ENCODE results near the gene CTSS. TPM values are rescaled to one million over a fixed set of nuclear protein-coding genes. Genes with fewer than 3 reads are reported as not detected.

The CTSS gene
- total and polyA plus RNA-seq, 2 donors (not counting 3 experiments of a cell fraction or from before 2014, with no cell fraction given) = 4.0 to 11.1 TPM

- FAIRE-seq (no peak), DNase-seq (ENCODE audit: low read depth, low spot score) (no peak)
- no peak overlapping the region for H3K4me3 ChIP-seq (replicated peaks in 1 of 3; ENCODE audit: insufficient read depth in 1 of 3, low read depth in 1 of 3, low read length in 3 of 3)
- TF ChIP-seq MAX (IDR thresholded peaks at IDR 0.05; ENCODE audit: insufficient read depth, insufficient read length) (no peak), POLR2AphosphoS5 (IDR thresholded peaks at IDR 0.05; ENCODE audit: insufficient read depth, low read depth, low read length) (no peak), EZH2 (IDR thresholded peaks at IDR 0.05; ENCODE audit: borderline replicate concordance, low read depth, low read length, severe bottlenecking) (no peak), FOS (IDR thresholded peaks at IDR 0.05; ENCODE audit: borderline replicate concordance, insufficient read depth, low read length) (no peak), JUN (IDR thresholded peaks at IDR 0.05; ENCODE audit: borderline replicate concordance, insufficient read depth, insufficient read length, low read depth) (no peak), POLR2A (IDR thresholded peaks at IDR 0.05; ENCODE audit: low read depth, low read length) (no peak), GATA2 (IDR thresholded peaks at IDR 0.05; ENCODE audit: insufficient read depth, insufficient read length, low read depth, low read length) (no peak), CTCF (IDR thresholded peaks at IDR 0.05; ENCODE audit: extremely low read depth in 1 of 2, insufficient read depth in 1 of 2, low read depth in 1 of 2, low read length in 2 of 2) (no peak), MYC (IDR thresholded peaks at IDR 0.05; ENCODE audit: low read depth, low read length) (no peak)
- H3K4me1 ChIP-seq (ENCODE audit: control insufficient read depth, extremely low read depth, insufficient read depth, low read length) = peaks cover 3% of the 10 kb centered on the region
- ChIA-PET POLR2A (no interaction called here), CTCF (interaction anchor here (0.6 kb wide), 1 partner anchor 10 kb away, joined by 3 read pairs; the partner anchor contains the start of gene CTSK)
- BruUV-seq (replicated peaks) = no TSS peak
- H3K9me3 ChIP-seq (replicated peaks; ENCODE audit: control insufficient read depth, insufficient read depth, low read length) = no peaks in the 10 kb centered on the region
- no peak overlapping the region for H3K4me2 ChIP-seq (ENCODE audit: insufficient read depth, low read length)
- H3K27me3 ChIP-seq (ENCODE audit: control insufficient read depth in 2 of 2, insufficient read depth in 2 of 2, low read length in 2 of 2) = no peaks in the 10 kb centered on the region
- no peak overlapping the region for H2AFZ ChIP-seq (ENCODE audit: low read depth, low read length)
- H4K20me1 ChIP-seq (replicated peaks; ENCODE audit: control insufficient read depth, extremely low read depth, insufficient read depth, low read length) = no peaks in the 10 kb centered on the region
- H3K27ac ChIP-seq (ENCODE audit: insufficient read depth, low read depth, low read length) = no peak overlapping the region
- dilution Hi-C loops (cut with MboI; ENCODE audit: extremely low pct_ligation_motif_present, low sequenced_read_pairs) = no loop called here
- no peaks in the 10 kb centered on the region for H3K79me2 ChIP-seq (ENCODE audit: control insufficient read depth, insufficient read depth, low read length)
- intact Hi-C loops (cut with micrococcal nuclease) = no loop called here
- H3K9ac ChIP-seq (replicated peaks; ENCODE audit: extremely low read depth, insufficient read depth, low read length) = no peak overlapping the region
- peaks cover 0 to 2% of the 10 kb centered on the region in 2 experiments for H3K36me3 ChIP-seq (ENCODE audit: control insufficient read depth in 2 of 2, extremely low read depth in 1 of 2, insufficient read depth in 2 of 2, low read length in 2 of 2)
- no peaks in the 10 kb centered on the region for H3K9me1 ChIP-seq (replicated peaks; ENCODE audit: control insufficient read depth, extremely low read depth, insufficient read depth, low read length)
Observed at GRCh38 chr1:150798525-150798924, 32.9 kb upstream of the CTSS start.

Measured in endothelial cell of umbilical vein (primary cell).